Measurements from ENCODE around the gene FEM1C.
A peak's percentile ranks its signal among the peaks of the same experiment; 100 is the strongest.

FEM1C gene

DNA sequence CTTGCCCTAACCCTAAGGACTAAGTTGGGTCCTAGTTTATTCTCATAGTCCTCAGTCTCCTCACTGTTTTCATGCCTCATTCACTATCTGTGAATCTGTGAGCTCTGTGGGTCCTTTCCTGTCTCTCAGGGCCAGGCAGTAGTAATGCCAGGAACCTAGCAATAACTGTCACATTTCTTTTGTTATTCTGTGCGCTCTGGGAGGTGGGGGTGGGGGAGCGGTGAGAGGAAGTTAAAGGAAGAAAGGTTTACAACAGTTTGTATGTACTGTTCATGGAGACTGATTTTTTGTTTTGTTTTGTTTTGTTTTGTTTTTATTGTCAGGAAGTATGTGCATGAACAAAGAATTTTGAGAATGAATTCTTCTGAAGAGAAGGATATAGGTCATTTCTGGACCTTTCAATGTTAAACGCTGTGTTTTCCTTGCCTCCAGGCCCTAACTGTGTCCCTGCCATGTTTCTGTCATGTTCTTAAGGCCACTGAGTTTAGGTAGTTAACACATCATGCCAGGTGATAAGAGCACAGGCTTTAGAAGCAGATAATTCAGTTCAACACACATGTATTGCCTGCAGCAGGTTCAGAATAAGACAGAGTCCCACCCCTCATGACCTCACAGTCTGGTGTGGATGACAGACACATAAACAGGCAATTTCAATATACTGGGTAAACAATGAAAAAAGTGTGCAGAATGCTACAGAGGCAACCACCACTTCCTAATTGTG is 13.3 kb upstream of the FEM1C start:
- DNase-seq: no peak

- DNase-seq: no peak
Observed at GRCh38 chr5:115556276-115556675, 11.7 kb upstream of the FEM1C start.

DNA sequence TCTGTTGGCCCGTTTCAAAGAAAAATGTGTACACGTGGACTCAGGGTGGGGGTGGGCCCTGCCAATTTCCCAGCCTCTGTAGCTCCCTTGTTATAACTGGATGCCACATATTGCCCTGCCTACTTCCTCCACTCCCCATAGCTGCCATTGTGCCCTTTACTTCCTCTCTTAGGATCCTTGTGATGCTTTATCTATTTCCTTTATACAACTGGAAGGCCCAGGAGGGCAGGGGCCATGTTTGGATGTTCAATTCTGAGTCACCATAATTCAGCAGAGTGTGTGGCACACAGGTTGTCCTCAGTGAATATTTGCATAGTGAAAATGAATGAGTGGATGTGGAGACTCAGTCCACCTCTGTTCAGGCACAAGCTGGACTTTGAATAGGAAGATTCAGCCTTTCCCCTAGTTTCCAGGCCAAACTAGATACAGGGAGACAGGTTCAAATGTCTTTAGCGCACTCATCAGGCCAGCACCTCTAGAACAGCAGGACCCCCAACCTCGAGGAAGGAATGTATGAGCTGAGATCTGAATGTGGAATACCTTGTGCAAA is 10.6 kb upstream of the FEM1C start:
- DNase-seq: no peak

GRCh38 chr5:115553082-115553481 is 8.5 kb upstream of the FEM1C start:
- no peak for DNase-seq

GRCh38 chr5:115551415-115551814 is 6.8 kb upstream of the FEM1C start:
- no peak for DNase-seq

- no peak for DNase-seq
Observed at GRCh38 chr5:115549154-115549553, 4.6 kb upstream of the FEM1C start.

GRCh38 chr5:115548683-115549082 is 4.1 kb upstream of the FEM1C start:
- DNase-seq: no peak

DNA sequence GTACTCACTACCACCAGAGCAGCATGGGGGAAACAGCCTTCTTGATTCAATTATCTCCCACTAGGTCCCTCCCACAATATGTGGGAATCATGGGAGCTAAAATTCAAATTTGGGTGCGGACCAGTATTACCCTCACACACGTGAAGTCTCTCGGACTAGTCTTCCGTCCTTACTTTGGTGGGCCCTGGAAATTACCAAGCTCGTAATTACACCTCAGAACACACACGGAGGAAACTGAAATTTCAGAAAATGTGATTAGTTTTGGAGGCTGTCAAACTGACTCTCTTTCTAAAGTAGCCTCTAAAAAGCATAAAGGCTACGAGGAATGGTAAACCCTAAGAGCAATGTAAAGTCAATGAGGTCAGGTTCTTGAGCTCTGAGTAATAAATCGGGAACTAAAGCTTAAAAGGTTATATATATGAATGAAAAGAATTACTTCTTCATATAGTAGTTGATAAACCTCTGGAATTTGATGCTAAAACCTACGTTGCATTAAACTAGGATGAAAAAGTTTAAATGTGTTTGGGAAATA is 842 bp upstream of the FEM1C start:
- no peak for DNase-seq

GRCh38 chr5:115544043-115544435 is 536 bp downstream of the FEM1C start:
- DNase-seq: peak; percentile 40

DNA sequence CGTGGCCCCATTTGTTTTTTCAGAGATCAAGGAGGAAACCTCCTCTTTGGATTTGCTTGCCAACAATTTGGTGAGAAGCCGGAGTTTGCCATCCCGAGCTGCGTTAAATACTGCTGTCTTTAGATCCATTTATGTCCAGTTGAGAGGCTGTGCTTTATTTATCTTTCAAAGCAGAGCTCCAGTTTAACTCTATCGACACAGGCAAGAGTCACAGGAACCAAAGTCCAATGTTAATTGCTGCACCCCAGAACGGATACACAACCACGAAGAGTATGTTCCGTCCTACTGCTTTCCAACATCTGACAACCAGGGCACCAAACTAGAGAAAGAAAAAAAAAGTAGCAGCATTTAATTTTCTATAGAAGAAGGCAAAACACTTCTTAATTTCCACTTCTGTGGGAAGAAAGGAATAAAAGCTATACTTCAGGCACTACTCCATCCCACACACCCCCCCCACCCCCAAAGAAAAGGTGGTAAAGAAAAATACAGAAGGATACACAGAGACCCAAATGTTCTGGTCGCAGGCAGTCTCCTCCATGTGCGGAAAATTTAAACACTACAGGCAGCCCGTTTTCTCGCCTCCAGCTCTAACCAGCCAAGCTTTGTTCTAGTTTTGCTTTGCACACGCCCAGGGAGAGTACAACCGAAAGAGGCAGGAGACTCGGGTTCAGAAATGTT is 1.1 kb downstream of the FEM1C start:
- no peak for DNase-seq

DNA sequence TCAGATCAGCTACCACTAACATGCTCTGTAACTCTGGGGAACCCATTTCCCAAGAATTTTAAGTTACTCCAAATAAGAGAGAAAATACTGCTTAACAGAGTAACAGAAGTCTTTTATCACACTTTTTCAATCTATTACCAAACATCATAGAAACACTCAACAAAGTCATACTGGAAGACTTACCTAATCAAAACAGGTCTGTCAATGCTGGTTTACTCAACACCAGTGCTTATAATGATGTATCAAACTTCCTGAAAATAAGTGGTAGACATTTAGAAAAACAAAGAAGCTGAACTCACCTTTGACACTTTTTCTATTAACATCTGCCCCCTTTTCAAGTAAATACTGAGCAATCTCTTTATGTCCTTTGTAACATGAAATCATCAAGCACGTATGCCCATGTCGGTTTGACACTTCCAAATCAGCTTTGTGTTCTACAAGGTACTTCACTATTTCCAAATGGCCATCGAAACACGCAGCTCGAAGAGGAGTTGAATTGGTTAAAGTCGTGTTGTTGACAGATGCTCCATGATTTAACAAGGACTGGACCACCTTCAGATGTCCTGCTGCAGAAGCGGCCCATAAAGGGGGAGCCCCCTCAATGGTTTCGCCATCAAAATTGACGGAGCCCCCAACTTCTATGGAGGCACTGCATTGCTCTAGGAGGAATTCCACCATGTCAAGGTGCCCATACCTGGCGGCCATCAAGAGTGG is 1.8 kb downstream of the FEM1C start:
- no peak for DNase-seq

DNA sequence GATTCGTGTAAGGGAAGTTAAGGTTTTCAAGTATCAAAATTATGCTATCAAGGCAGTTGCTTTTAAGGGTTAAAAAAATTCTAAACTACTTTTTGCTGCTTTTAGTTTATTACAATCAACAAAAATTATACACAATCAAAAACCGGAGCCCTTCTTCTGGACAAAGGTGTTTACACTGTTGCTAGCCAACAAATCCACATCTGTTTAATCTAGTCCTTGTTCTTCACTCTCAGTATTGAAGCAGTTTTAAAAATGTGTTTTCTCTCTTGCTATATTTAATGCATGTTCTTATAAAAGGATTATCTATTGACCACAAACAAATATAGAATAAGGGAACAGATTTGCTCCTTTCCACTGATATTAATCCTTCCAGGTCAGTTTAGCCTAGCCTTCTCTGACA is 2.5 kb downstream of the FEM1C start:
- no peak for DNase-seq

- no peak for DNase-seq
Observed at GRCh38 chr5:115541611-115542010, 3.0 kb downstream of the FEM1C start.

DNA sequence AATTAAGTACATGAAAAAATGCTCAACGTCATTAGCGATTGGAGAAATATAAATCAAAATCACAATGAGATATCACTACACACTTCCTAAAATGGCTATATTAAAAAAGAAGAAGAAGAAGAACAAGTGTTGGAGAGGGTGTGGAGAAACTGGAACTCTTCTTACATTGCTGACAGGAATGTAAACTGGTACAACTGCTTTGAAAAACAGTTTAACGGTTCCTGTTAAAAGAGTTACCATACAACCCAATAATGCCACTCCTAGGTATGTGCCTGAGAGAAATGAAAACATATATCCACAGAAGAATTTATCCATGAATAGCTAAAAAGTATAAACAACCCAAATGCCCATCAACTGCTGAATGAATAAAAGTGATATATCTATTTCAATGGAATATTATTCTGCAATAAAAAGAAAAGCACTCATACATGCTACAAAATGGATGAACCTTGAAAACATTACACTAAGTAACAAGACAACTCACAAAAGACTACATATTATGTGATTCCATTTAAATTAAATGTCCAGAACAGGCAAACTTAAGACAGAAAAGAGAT is 9.0 kb downstream of the FEM1C start:
- no peak for DNase-seq

- DNase-seq: no peak
Observed at GRCh38 chr5:115532517-115532916, 12.1 kb downstream of the FEM1C start.

GRCh38 chr5:115531787-115532367 is 12.7 kb downstream of the FEM1C start:
- no peak for DNase-seq

- no peak for DNase-seq
Observed at GRCh38 chr5:115531380-115531779, 13.2 kb downstream of the FEM1C start.

DNA sequence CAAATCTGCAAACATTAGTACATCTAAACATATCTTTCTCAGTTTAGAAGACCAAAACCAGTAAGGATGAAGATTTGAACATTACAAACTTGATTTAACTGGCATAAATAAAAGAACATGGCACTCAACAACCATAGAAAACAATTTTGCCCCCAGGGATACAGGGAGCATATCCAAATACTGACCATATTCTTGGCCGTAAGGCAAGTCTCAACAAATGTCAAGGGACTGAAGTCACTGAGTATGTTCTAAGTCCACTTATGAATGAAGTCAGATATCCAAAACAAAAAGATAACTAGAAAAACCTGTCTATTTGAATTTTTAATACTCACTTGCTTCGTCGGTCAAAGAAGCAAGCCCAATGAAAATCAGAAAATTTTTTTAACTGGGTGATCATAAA is 14.1 kb downstream of the FEM1C start:
- no peak for DNase-seq

GRCh38 chr5:115526604-115527003 is 18.0 kb downstream of the FEM1C start:
- no peak for DNase-seq

GRCh38 chr5:115524199-115524847 is 20.3 kb downstream of the FEM1C start:
- no peak for DNase-seq

- no peak for DNase-seq
Observed at GRCh38 chr5:115522832-115523403, 21.7 kb downstream of the FEM1C start.

GRCh38 chr5:115520191-115520590 is 24.4 kb downstream of the FEM1C start:
- no peak for DNase-seq
